ENCODE data around the gene PRSS33.

Gene PRSS33

DNA sequence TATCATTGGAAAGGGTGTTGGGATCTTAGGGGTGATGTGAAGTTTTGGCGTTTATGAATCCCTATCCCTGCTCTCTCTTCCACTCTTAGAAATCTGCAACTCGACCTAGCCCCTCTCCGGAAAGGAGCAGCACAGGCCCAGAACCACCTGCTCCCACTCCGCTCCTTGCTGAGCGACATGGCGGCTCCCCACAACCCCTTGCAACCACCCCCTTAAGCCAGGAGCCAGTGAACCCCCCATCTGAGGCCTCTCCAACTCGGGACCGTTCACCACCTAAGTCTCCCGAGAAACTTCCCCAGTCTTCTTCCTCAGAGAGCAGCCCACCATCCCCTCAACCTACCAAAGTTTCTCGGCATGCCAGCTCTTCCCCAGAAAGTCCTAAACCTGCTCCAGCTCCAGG lies 25.9 kb downstream of the PRSS33 start:
- H3K4me3 ChIP-seq (ENCODE audit: low read length) = no peak overlapping the region
- DNase-seq (ENCODE audit: low read depth) = no peak
- TF ChIP-seq, protein P1, sequence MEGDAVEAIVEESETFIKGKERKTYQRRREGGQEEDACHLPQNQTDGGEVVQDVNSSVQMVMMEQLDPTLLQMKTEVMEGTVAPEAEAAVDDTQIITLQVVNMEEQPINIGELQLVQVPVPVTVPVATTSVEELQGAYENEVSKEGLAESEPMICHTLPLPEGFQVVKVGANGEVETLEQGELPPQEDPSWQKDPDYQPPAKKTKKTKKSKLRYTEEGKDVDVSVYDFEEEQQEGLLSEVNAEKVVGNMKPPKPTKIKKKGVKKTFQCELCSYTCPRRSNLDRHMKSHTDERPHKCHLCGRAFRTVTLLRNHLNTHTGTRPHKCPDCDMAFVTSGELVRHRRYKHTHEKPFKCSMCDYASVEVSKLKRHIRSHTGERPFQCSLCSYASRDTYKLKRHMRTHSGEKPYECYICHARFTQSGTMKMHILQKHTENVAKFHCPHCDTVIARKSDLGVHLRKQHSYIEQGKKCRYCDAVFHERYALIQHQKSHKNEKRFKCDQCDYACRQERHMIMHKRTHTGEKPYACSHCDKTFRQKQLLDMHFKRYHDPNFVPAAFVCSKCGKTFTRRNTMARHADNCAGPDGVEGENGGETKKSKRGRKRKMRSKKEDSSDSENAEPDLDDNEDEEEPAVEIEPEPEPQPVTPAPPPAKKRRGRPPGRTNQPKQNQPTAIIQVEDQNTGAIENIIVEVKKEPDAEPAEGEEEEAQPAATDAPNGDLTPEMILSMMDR (conservative IDR thresholded peaks at IDR 0.05; ENCODE audit: low read depth, low read length) = no peak

DNA sequence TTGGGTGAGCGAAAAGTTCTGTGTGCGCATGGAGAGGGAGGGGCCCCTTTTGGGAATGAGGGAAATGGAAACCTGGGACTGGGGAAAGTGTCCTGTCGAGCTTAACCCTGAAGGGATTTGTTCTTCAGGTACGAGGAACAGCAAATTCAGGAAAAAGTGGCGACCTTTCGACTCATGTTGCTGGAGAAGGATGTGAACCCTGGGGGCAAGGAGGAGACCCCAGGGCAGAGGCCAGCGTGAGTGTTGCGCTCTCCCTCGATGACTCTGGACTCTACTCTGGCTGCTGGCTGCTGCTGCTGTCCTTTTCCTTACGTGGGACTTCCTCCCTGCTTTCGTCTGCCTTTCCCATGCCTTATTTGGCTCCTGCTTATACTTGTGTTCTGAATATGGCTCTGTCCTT lies 30.0 kb downstream of the PRSS33 start:
- DNase-seq (ENCODE audit: low read depth) = no peak
- H3K4me3 ChIP-seq (ENCODE audit: low read length) = no peak overlapping the region
- TF ChIP-seq, protein P1 (conservative IDR thresholded peaks at IDR 0.05; ENCODE audit: low read depth, low read length) = no peak

DNA sequence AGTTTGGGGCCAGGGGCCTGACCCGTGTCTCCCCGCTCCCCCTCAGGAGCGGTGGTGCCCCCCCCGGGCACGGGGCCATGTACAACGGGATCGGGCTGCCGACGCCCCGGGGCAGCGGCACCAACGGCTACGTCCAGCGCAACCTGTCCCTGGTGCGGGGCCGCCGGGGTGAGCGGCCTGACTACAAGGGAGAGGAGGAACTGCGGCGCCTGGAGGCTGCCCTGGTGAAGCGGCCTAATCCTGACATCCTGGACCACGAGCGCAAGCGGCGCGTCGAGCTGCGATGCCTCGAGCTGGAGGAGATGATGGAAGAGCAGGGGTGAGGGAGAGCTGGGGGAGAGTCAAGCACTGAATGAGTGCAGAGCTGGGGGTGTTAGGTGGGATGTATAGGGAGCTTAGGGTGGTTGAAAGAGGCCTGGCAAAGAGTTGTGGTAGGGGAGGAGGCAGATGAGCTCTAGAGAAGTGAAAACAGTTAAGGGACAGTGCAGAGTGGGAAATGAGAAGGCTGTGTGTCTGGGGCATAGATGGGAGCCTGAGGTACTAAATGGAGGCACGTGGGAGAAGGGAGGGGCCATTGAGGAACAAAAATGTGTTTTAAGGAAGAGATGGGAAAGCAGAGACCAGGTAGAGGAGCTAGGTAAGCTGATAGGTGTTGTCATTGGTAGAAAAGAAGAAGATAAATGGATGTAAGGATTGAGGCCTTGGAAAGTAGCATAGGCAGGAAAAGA lies 30.9 kb downstream of the PRSS33 start:
- no peak overlapping the region for H3K4me3 ChIP-seq (ENCODE audit: low read length)
- TF ChIP-seq, protein P1 (conservative IDR thresholded peaks at IDR 0.05; ENCODE audit: low read depth, low read length) = no peak
- no peak for DNase-seq (ENCODE audit: low read depth)

DNA sequence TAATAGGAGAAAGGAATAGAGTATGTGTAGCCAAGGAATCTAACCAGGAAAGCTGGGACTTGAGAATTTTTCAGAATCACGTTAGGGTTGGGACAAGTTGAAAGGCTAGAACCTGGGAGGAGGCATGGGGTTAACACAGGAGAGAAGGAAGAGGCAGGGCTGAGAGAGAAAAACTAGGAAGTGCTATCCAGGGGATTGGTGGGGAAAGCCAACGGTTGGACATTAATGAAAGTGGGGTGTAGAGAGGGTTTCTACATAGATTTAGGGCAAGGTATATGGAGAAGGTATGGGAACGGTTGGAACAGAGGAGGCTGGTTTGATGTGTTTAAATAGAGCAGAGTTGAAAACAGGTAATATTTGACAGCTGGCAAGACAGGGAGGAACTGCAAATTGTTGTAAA lies 32.2 kb downstream of the PRSS33 start:
- TF ChIP-seq, protein P1 (conservative IDR thresholded peaks at IDR 0.05; ENCODE audit: low read depth, low read length) = no peak
- DNase-seq (ENCODE audit: low read depth) = no peak
- H3K4me3 ChIP-seq (ENCODE audit: low read length) = peak overlapping the region; percentile 94

DNA sequence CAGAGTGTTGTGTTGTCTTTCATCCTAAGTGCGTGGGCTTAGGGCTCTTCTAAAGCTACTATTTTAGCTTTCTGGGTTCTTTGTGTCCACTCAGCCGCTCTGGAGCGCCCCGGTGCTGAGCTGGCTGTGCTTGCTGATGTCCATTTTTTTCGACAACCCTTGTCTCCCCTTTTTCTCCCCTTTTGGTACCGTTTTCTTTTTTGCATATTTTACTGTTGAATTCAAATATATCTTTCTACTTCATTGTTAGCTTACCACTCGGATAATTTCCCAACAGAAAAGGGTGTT lies 33.7 kb downstream of the PRSS33 start:
- TF ChIP-seq, protein P1 (conservative IDR thresholded peaks at IDR 0.05; ENCODE audit: low read depth, low read length) = peak; percentile 7
- peak overlapping the region; percentile 94 for H3K4me3 ChIP-seq (ENCODE audit: low read length)
- no peak for DNase-seq (ENCODE audit: low read depth)

DNA sequence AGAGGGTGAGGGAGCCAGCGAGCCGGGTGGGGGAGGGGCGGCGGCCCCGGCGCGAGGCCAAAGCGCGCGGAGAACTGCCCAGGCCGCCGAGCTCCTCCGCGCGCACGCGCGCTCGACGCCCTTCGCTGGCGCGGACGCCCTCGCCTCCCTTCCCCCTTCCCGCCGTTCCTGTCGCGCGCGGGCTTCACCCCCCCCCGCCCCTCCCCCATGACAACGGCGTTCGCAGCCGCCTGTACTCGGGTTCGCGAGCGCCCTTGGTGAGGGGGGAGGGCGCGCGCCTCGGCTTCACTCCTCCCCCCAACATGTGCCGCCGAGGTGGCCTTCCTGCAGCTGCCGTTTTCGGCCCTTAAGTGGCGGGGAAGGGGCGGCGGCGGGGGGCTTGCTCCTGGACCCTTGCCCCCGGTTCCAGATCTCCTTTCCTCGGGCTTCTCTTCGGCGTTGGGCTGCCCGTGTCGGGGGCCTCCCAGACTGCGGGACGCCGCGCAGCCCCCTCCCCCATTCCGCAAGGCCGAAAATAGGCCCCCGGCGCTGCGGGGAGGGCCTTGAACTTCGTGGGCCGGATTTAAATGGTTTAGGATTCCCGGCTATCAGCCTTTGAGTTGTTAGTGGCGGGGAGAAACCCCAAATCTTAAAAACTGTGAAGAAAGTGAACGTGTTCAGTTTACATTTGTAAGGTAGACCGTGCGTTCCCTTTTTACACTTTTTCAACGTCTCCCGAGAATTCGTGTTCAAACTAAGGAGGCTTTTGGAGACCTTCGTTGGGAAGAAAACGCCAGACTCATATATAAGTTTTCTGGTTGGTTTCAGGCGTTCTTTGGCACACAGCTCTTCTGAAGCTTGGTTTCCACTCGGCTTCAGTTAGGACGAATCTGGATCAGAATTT lies 34.3 kb downstream of the PRSS33 start:
- DNase-seq (ENCODE audit: low read depth) = peak; percentile 17
- H3K4me3 ChIP-seq (ENCODE audit: low read length) = peak overlapping the region; percentile 94
- TF ChIP-seq, protein P1 (conservative IDR thresholded peaks at IDR 0.05; ENCODE audit: low read depth, low read length) = no peak
